HG02840 (cell line): ENCODE results near the gene ZNF780B.
"Not testable (repeated sequence)": the region's sequence is repeated elsewhere in the genome, so short reads cannot be mapped to it uniquely, and the experiment has no call there.

Experiments
- ATAC-seq: cut with Tn5 transposase; IDR thresholded peaks from one replicate; pipeline ENCODE4 v1.9.1; 2021; ENCODE audit warnings: mild to moderate bottlenecking, moderate library complexity, moderate number of reproducible peaks; ENCODE audit not compliant: unreplicated experiment, low FRiP score

Gene ZNF780B

GRCh38 chr19:40041718-40042117, 14.3 kb downstream of the ZNF780B start:
- ATAC-seq: not testable (repeated sequence)

DNA sequence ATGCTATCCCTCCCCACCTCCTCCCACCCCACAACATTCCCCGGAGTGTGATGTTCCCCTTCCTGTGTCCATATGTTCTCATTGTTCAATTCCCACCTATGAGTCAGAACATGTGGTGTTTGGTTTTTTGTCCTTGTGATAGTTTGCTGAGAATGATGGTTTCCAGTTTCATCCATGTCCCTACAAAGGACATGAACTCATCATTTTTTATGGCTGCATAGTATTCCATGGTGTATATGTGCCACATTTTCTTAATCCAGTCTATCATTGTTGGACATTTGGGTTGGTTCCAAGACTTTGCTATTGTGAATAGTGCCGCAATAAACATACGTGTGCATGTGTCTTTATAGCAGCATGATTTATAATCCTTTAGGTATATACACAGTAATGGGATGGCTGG, 18.0 kb downstream of the ZNF780B start:
- not testable (repeated sequence) for ATAC-seq

DNA sequence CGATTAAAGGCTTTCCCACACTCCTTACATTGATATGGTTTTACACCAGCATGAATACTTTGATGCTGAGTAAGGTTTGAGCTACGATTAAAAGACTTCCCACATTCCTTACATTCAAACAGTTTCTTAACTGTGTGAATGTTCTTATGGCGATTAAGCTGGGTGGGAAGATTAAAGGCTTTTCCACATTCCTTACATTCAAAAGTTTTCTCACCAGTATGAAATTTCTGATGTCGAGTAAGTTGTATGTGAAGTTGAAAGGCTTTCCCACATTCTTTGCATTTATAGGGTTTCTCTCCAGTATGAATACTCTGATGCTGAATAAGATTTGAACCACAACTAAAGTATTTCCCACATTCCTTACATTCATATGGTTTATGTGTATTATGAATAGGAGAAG, 20.0 kb downstream of the ZNF780B start:
- ATAC-seq: no peak

DNA sequence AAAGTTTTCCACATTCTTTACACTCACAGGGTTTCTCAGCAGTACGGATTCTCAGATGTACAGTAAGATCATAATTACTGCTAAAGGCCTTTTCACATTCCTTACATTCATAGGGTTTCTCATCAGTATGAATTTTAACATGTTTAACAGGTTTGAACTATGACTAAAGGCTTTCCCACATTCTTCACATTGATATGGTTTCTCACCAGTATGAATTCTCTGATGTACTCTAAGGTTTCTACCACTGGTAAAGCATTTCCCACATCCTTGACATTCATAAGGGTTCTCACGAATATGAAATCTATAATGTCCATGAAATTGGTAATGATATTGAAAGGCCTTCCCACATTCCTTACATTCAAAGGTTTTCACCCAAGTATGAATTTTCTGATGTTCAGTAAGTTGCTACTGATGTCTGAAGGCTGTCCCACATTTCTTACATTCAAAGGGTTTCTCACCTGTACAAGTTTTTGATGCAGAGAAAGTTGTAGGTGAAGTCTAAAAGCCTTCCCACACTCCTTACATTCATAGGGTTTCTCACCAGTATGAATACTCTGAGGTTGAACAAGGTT, 22.0 kb downstream of the ZNF780B start:
- ATAC-seq: no peak

DNA sequence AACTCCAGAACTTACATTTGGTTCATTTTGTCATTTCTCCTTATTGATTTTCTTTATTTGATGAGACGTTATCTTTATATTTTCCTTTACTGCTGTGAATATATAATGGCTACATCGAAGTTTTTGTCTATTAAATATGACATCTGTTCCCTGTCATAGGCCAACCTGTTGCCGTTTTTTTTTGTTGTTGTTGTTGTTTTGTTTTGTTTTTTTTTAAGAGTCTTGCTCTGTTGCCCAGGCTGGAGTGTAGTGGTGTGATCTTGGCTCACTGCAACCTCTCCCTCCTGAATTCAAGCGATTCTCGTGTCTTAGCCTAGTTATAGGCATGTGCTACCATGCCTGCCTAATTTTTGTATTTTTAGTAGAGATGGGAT, 29.4 kb downstream of the ZNF780B start:
- no peak for ATAC-seq

DNA sequence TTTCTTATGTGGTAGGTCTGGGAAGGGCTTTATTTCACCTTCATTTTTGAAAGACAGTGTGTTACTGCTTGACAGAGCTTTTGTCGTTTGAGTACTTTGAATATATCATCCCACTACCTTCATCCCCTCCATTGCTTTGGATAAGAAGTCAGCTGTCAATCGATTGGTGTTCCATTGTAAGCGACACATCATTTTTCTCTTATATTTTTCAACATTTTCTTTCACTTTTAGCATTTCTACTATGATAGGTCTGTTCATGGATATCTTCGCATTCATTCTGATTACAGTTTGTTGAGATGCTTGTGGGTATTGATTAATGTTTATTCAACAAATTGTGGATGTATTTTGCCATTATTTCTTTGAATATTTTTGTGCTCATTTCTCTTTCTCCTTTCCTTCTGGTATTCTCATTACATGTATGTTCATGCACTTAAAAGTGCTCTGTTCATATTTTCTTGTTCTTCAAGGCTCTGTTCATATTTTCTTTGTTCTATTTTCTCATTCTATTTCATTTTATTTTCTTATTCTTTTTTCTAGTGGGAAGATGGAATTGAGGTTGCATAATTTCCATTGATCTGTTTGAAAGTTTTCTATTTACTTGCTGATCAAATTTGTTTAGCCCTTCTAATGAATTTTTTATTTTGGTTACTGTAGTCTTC, 30.0 kb downstream of the ZNF780B start:
- no peak for ATAC-seq

GRCh38 chr19:40023969-40024368, 32.1 kb downstream of the ZNF780B start:
- no peak for ATAC-seq

DNA sequence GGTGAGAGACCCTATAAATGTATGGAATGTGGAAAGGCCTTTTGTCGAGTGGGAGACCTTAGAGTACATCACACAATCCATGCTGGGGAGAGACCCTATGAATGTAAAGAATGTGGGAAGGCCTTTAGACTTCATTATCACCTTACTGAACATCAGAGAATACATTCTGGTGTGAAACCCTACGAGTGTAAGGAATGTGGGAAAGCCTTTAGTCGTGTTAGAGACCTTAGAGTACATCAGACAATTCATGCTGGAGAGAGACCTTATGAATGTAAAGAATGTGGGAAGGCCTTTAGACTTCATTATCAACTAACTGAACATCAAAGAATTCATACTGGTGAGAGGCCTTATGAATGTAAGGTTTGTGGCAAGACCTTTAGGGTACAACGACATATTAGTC, 42.0 kb downstream of the ZNF780B start:
- no peak for ATAC-seq

DNA sequence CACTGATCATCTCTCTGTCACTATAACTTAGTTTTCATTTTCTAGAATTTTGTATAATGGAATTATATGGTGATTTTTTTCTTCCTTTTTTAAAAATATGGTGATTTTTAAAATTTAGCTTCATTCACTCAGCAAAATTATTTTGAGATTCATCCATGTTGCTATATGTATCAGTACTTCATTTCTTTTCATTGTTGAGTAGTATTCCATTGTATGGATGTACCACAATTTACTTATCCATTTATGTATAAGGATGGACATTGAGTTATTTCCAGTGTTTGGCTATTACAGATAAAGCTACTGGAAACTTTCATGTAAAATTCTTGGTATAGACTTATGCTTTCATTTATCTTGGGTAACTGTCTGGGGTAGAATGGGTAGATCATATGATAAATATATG, 46.4 kb downstream of the ZNF780B start:
- ATAC-seq: no peak

DNA sequence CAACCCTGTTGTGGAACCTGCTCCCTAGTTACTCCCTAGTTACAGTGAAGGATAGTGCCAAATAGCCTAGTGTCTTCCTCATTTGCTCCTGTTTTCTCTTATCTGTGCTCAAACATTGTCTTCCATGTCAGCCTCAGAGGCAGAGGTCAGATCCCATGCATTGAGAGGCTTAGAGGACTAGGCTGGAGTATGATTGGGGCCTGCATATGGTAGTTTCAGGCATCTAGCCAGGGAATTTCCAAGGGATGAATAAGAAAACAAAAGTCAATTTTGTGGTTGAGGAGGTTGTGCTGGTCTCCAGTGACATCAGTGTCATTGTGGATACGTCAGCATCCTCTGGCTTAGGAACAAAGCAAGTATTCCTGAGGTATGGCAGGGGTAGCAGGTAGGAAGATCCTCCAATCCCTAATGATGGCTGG, 49.7 kb downstream of the ZNF780B start:
- no peak for ATAC-seq

DNA sequence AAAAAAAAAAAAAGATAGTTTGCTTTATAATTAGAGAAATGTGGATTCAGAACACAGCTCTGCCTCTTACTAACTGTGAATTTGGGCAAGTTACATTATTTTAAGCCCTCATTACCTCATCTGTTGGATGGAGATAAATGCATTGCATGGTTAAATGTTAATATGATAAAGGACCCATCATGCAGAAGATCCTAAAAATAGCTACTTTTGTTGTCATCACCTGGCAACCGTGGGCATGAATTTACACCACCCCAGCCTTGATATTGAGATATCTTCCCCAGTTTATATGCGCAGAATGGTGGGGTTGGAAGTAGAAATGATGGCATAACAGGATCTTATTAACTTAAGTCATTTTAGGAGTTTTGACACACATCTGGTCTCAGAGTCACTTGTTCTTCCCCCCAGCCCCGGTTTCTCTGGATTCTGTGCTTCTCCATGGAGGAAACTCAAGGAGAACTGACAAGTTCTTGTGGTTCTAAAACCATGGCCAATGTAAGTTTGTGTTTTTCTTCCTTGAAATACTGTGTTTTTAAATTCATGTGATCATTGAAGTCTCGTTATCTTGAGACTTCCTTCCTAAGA, 50.2 kb downstream of the ZNF780B start:
- ATAC-seq: no peak

- no peak for ATAC-seq
Observed at GRCh38 chr19:39998501-39998900, 57.5 kb downstream of the ZNF780B start.

GRCh38 chr19:39997638-39998216, 58.3 kb downstream of the ZNF780B start:
- ATAC-seq: no peak

DNA sequence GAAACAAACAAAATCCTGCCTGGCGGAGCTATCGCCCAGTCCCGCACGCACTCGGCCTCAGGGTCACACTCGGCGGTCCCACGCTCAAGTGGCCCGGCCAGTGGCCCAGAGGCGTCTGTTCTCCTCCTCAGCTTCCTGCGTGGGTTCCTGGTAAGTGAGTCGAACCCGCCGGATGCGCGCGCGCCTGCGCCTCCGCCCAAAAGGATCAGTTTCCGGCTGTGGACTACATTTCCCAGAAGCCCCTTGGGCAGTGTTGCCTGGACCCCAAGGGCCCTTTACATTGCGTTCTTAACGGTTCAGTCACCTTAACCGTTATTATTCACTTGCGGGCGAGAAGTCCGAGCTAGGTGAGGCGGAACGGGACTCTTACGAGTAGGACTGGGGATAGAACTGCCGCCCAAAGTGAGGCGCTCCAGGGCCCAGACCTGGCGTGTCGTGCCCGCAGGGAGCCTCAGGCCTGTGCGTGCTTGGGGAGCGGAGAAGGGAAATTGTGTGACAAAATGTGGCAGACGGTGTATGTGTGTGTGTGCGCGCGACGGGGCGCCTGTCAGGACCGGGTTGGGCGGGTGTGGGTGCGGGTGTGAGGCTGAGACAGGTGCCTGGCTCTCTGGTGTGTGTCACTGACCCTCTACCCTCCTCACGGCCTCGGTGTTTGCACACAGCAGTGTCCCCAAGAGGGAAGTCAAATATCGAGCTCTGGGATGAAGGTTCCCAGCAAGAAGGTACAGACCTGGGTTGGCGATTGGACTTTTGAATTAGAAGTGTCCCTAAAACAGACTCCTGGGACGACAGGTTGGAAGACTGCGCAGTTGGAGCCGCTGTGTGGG, 59.0 kb downstream of the ZNF780B start, which contains the start of gene ZNF546:
TSS of gene ZNF546 (plus strand) at position 250 of the 827 bp plus-strand sequence. CDS start 1,267 bp downstream, outside the sequence.
- ATAC-seq: peak; percentile 94

- peak; percentile 36 for ATAC-seq
Observed at GRCh38 chr19:39996218-39996810, 59.7 kb downstream of the ZNF780B start.

DNA sequence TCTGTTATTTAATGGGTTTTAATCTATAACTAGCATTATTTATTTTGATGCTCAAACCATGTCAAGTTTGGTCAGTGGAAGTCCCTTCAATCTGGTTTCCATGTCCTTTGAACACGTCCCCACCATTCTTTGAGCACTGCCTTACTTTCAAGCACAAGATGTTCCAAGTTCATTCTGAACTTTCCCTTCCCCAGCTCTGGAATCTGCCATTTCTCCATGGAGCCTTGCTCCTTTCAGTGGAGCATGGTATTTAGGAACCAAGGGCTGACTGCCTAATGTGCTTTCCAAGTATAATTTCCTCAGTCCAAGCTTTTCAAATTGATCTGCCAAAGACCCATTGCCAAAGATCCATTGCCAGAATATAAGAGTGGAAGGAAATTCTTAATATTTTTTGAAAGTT, 60.2 kb downstream of the ZNF780B start:
- ATAC-seq: no peak

GRCh38 chr19:39994361-39994760, 61.7 kb downstream of the ZNF780B start:
- no peak for ATAC-seq

DNA sequence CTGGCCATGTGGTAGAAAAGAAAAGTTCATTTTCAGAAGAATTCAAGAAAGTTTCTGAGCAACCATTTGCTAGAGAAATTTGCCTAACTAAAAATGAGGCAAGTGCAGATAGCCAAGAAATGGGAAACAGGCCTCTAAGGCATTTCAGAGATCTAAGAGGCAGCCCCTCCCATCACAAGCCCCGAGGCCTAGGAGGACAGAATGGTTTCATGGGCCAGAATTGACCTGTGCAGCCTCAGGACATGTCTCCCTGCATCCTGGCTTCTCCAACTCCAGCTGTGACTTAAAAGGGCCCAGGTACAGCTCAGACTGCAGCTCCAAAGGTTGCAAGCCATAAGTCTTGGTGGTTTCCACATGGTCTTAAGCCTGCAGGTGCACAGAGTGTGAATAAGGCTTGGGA, 62.4 kb downstream of the ZNF780B start:
- ATAC-seq: no peak

GRCh38 chr19:39987596-39987995, 68.4 kb downstream of the ZNF780B start:
- no peak for ATAC-seq

GRCh38 chr19:39987167-39987566, 68.9 kb downstream of the ZNF780B start:
- no peak for ATAC-seq
